IPS DF 19.7 (cell line): Measurements from ENCODE around the gene ADAM11.

ENCODE experiments used
- DNase-seq: peaks from one replicate; pipeline ENCODE4 v3.0.0-alpha.2; 2013; ENCODE audit warnings: low read depth, low spot score

ADAM11 gene

DNA sequence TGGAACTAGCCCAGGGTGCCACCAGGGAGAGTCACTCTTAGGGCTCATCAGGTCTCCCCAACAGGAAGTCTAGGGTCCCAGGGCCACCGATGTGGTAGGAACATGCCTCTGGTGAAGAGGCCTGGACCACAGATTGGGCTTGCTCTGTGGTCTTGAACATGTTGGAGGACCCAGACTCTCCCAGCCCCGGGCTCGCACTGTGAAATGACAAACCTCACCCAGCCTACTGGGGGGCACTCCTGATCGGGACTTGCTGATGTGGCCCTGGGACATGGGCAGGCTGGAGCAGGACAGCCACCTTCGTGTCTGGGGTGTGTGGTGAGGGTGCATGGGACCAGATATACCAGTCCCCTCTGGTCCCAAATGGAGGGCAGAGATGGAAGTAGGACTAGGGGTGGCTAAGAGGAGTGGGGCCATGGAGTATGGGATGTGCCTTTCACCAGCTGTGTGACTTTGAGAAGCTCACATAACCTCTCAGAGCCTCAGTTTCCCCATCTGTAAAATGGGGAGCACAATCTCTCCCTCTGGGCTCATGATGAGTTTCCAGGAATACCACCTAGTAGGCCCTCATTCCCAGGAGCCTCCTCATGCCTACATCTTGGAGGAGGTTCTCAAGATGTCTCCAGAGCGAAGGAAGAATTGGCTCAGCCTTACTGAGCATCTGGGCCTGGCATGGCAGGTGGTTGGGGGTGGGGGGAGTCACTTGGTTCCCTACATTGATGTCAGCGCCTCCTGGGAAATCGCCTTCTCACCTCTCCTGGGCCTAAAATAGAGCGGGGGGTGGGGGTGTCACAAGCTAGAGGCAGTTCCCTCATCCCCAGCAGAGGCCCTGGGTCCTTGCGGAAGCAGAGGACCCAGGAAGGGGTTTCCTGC, 1.5 kb upstream of the ADAM11 start:
- no peak for DNase-seq

DNA sequence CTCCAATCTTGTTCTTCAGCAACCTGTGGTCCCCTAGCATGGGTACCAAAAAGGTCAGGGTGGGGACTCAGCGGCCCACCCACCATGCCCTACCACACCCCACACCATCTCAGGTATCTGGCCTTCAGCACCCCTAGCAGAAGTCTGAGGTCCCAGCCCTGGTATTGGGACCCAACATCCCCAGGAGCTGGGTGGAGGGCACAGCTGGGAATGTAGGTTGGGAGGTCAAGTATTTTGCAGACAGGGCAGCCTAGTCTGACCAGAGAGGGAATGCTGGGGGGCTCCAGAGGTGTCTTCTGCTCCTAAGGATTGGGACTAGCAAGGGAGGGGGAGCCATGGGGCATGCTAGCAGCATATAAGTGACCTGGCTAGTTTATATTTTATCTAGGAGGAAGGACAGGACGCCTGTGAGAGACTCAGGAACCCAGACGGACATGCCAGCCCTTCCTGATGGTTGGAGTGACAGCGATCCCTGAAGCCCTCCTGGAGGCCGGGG, 822 bp upstream of the ADAM11 start:
- no peak for DNase-seq

- DNase-seq, result no peak
These were observed 513 bp downstream of the ADAM11 start for GRCh38 chr17:44759086-44759915.

- DNase-seq, result no peak
These were observed 1.1 kb downstream of the ADAM11 start for GRCh38 chr17:44759916-44760243.

DNA sequence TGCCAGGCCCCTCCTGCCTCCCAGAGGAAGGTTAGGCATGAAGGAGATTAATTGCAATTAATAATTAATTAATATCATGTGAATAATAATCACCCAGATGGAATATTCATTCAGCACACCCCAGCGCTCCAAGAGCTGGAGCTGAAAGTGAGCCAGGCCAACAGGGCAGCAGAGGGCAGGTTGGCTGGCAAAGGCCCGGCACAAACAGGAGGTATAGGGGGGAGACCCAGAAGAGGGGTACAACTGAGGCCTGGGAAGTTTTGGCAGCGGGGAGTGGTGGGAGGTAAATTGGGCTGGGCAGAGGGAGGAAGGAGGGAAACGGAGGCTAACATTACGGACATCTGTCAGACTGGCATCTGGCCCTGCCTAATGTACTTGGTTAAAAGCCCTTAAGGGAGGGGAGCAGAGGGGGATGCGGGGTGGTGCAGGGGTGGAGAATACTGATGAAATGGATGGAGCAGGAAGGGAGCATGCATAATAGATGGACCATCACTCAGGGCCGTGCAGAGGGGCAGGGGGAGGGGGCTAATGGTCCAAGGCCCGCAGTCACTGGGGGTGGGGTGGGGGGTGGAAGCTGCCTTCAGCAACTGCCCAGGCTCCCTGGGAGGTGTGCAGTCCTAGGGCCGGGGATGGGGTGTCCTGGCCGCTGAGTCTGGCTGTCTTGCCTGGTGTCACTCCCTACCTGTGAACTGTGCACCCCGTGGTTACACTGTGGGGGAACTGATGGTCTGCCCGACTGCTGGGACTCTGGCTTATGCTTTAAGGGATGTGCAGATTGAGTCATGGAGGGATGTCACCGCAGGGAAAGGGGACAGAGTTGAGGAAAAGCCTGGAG, 1.9 kb downstream of the ADAM11 start:
- DNase-seq, result no peak

- DNase-seq, result no peak
These were observed 3.4 kb downstream of the ADAM11 start for GRCh38 chr17:44761932-44762810.

DNA sequence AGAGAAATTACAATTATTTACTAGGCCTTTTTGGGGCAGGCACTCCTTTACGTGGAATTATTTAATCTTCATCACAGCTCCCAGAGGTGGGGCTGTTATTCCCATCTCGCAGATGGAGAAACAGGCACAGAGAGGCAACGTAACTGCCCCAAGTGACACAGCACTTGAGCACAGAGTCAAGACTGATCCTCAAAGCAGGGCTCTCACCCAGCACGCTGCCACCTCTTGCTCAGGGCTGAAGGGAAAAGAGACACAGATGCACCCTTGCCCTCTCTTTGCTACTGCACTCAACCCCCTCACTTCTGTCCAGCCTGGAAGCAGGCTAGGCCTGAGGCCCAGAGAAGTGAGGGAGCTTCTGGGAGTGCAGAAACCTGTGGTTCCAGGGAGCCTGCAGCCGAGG, 4.4 kb downstream of the ADAM11 start:
- DNase-seq, result no peak

DNA sequence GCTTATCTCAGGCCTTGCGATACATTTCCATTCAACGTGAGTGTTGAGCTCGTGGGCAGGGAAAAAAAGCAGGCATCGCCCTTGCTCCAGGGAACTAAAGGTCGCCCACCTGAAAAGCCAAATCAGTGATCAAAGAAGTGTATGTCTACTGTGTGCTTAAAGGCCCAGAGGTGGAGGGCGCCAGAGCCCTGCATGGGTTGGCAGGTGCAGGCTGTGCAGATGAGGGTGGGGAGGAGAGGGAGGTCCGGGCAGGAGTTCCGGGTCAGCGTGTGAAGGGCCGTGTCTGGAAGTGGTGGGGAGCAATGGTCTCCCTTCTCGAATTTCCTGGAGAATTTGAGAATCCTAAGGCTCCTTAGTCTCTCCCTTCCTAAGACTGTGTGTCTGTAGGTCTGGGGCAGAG, 7.2 kb downstream of the ADAM11 start:
- DNase-seq, result no peak

GRCh38 chr17:44766409-44767038, 7.7 kb downstream of the ADAM11 start:
- no peak for DNase-seq

DNA sequence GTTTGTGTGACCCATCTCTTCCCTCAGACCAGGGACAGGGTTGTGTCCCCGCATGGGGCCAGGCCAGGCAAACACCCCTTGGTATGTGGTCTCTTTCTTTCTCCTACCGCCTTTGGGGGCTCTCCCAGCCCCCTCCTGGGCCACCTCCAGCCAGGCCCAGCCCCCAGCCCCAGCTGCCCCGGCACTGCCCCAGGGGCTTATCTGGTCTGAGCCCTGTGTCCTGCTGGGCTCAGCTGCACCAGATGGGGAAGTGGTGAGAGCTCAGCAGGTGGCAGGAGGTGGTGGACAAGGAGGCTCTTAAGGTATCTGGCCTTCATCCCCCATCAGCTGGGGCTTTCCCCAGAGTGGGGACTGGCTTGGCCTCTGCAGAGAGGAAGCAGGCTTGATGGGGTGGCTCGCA, 8.7 kb downstream of the ADAM11 start:
- no peak for DNase-seq

- DNase-seq, result no peak
These were observed 9.8 kb downstream of the ADAM11 start for GRCh38 chr17:44768505-44769142.

DNA sequence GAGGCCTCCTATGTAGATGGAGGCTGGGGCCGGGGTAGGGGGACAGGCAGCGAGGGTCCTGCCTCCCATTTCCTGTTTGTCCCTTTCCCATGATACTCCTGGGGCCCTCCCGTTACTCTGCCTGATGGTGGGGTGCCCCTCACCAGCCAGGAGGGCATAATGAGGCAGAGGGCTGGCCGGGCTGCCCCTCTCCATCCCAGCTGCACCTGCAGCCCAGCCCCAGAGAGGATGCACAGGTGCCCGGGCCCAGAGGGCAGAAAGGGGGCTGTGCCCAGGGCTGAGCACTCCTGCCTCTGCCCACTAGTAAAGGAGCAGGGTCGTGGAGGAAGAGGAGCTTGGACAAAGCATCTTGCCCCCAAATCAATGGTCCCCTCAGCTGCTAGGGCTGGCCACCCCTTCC, 10.4 kb downstream of the ADAM11 start:
- no peak for DNase-seq

DNA sequence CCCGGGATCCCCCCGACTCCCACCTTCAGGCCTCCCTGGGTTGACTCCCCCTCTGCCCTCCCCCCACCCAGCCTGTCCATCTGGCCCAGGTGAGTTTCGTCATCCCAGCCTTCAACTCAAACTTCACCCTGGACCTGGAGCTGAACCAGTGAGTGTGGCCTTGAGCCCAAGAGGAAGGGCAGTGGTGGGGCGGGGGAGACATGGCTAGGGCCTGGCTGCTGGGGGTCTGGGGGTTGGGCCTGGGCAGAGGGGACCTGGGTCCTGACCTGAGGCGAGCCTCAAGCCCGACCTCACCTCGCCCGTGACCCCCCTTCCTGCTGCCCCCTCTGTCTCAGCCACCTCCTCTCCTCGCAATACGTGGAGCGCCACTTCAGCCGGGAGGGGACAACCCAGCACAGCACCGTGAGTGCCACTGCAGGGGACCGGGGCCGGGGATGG, 10.9 kb downstream of the ADAM11 start:
- DNase-seq, result no peak

DNA sequence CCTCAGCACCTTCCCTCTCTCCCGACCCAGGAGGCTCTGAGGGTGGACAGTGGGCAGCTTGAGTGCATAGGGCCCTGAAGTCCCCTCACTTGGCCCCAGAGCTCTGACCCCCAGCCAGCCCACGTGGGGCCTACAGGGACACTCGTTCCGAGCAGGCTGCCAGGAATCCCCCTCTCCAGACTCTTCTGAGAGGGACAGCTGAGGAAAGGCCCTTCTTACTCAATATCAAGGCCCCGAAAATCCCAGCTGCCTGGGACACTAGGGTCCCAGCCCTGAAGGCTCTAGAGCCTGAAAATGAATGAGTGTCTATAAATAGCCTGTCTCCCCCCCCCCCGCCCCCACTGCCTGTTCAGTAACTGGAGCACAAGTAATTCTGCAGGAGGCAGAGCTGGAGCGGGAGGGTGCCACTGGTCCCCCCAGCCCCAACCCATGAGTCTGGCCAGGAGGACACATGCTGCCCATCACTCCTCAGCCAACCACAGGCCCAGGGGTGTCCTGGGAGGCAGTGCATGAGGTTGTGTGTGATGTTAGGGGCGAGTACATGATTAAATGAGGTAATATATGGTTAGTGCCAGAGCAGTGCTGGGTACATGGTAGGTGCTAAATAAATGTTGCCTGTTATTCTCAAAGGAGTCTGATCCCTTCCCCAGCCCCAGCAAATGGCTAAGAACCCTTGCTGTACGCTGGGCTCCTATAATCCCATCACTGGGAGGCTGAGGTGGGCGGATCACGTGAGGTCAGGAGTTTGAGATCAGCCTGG, 11.6 kb downstream of the ADAM11 start:
- DNase-seq, result no peak

GRCh38 chr17:44772308-44773045, 13.7 kb downstream of the ADAM11 start:
- no peak for DNase-seq

DNA sequence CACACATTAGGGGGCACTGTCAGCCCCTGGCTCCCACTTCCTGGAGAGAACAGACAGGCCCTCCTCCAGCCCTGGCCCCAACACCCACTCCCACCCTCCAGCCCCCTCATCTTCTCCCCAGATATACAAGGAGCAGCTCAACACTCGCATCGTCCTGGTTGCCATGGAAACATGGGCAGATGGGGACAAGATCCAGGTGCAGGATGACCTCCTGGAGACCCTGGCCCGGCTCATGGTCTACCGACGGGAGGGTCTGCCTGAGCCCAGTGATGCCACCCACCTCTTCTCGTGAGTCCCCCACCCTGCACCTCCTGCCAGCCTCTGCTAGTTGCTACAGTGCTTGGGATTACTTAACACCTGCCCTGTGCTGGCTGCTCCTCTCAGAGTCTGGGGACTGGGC, 14.4 kb downstream of the ADAM11 start:
- no peak for DNase-seq

DNA sequence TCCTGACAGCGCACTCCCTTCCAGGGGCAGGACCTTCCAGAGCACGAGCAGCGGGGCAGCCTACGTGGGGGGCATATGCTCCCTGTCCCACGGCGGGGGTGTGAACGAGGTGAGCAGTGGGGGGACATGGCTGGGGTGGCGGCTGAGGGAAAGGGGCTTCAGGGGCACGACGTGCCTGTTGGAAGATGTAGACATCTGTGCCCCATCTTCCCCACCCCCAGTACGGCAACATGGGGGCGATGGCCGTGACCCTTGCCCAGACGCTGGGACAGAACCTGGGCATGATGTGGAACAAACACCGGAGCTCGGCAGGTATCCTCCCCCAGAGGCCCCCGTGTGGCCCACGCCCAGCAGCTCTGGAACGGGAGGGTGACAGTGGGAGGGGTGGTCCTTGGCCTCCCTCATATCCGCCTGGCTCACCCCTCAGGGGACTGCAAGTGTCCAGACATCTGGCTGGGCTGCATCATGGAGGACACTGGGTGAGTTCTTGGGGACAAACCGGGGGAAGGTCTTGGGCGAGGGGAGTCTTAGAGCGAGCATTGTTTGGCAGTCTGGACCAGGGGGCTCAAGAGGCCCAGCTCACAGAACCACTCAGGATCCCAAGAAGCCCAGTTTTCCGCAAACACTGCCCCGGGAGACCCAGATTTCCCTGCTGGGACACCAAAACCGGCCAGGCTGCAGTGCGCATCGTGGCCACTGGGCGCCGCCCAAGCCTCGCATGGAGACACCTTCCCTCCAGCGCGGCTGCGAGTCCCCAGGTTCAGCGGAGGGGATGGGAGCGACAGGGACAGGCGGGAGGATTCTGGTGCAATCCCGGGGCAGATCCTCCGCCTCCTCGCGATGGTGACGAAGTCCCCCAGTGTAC, 15.7 kb downstream of the ADAM11 start:
- no peak for DNase-seq
